ENCODE results near the gene SH2D7.
A peak's percentile ranks its signal among the peaks of the same experiment; 100 is the strongest.

The SH2D7 gene

DNA sequence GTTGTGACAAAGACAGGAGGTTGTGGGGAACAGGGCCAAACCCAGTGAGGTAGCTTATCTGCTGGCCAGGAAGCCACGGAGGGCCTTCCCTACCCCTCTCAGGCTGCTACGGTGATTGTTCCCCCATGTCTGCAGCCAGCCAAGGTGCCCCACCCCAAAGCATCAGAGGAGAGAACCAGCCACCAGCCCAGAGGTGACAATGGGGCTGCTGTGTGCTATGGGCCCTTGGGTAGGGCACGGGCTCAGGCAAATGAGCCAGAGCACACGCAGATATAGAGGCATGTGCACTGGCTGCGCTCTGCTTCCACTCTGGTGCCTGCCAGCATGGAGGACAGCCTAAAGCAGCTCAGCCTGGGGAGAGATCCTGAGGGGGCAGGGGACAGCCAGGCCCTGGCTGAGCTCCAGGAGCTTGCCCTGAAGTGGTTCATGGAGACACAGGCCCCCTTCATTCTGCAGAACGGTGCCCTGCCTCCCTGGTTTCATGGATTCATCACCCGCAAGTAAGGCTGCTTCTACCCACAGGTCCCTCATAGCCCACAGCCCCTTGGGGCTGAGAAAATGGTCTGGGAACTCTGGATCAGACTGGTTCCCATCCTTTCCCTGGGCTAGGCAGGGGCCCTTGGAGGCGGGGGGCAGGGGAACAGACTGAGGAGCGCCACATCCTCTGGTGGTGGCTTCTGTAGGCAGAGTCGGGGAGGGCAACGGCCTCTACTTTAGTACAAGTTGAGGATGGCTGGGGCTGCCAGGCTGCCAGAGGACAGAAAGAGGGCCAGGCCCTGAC is at the start of gene SH2D7:
Gene SH2D7 (plus strand): TSS at position 301 of the 781 bp plus-strand sequence. CDS start 24 bp downstream, at position 325.
- no peak for DNase-seq

DNA sequence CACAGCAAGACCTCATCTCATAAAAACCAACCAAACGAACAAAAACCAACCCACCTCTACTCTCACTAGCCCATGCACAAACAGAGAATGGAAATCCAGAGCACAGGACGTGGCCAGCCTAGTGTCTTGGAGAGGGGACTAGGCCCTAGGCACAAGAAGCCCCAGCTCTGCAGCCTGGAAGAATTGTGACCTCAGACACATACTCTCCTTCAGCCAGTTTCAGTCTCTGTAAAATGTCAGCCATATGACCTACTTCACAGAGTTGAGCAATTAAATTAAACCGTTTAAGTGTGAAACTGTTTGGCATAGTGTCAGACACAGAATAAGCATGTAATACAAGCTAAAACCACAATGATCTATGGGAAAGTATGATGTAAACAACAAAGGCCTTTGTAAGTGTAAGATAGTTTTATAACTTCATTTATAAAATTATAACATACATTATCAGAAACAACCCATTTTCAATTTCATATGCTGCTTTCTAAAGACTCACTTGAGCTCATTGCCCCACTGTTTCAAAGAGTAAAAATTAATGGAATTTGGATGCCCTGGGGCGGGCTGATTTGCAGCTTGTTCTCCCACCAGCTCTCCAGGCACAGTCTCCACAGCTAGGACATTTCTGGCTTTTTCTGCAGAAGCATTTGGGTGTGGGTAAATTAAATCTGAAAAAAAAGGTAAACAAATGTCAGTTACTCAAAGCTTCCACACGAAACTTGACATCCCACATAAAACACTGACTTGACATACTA is 47.8 kb upstream of the SH2D7 start:
- no peak for DNase-seq

DNA sequence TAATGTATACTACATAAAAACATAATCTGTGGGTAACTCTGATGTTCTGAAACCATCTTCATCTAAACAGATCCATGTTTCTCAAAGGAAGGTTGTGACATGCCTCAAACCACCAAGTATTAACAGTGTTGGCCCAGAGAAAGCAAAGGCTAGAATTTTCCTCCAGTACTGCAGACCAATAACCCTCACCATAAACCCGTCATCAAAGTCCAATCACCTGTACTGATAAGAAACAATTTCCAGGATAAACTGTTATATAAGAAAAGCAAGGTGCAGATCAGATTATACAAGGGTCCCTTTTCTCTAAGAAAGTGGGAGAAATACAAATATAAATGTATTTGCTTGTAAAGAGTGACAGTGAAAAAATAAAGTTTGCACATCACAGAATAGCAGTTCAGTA is 47.2 kb upstream of the SH2D7 start:
- DNase-seq, result no peak

DNA sequence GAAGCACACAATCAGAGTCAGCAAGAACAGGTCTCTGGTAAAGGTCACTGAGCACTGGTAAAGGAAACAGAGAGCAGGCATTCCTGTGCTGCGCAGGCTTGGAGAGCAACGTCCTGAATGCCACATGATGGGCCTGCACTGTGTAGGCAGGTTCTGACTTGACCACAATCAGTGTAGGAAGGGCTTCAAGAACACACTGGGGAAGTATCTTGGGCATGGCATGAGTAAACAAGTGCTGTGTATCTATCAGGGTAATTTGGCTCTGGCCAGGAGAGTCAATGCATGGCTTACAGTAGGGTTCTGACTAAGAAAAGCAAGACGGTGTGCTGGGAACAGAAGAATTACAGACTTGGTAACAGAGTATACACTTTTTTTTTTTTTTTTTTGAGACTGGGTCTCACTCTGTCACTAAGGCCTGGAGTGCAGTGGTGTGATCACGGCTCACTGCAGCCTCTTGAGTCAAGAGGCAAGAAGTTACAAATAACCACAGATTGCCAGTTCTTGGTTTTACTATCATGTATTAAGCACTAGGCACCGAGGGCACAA is 45.5 kb upstream of the SH2D7 start:
- no peak for DNase-seq

DNA sequence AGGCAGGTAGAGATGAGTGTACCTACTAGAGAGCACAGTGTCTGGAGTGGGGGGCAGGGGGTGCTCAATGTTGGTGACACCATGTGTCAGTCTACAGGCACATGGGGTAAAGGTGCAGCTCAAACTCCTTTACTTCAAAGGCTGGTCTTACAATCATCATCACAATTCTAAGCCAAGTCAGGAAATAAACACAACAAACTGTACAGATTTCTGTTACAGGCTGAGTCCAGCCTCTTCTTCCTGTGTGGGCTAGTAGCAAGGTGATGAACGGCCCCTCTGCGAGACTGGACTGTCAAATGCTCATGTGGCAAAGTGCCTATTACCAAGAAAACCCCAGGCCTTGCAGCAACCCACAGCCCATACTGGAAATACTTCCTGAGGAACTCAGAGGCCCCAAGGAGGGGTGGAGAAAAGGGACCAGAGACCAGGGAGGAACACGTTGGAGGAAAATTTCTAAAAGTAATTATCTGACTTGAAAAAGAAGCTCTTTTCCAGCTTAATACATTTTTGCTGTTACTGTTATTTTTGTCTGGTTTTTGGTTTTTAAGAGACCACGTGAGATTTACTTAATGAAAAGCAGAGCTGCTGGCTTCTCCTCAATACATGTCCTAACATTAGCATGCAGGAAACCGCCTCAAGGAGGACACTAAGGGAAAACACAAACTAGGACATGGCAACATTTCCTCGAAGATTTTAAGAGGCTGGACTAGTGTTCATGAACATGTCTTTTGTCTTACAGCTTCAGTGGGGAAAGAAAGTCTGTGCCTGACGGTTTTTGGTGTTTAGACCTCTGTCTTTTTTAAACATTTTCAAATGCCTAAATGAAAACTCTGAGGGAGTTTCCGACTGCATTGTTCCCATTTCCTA is 44.4 kb upstream of the SH2D7 start:
- no peak for DNase-seq

DNA sequence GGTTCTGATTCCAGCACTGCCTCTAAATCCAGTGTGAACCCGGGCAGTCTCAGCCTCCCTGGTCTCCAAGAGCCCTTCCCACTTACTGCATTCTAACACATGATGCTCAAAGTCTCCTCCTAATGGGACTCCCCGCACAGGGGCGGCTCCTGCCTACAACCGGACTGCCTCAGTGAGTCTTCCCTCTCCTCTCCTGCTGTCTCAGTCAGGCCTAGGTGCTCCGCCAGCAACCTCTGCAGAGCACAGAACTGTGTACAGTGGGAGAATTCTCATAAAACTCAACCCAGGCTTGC is 43.8 kb upstream of the SH2D7 start:
- no peak for DNase-seq

DNA sequence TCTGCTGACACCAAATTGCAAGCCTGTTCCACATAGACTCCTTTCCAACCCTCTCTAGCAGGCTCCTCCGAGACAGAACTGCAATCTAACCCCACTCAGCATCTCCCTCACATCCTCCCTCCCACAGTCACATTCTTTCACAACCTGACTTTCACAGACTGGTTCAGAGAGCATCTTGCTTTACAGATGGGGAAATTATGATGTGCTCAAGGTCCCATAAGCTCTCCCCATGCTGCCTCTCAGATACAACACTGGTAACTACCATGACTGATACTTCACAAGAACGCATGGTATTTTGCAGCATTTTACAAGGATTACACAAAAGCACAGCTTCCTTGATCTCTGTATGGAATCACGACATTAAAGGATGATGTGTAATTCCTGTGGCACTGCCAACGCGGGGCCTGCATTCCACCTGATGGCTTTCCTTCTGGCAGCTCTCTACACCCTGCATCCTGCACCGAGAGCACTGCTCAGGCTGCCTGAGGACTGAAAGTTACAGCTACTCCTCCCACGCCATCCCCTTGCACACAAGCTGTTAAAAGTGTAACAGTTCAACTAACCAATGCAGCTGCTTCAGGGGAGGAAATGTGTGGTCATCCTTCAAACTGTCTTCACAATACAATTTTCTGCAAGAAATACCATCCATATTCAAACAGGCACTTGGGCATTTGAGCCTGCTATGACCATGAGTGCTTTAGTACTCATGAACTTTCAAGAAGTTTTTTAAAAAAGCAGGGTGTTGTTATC is 42.5 kb upstream of the SH2D7 start:
- no peak for DNase-seq

DNA sequence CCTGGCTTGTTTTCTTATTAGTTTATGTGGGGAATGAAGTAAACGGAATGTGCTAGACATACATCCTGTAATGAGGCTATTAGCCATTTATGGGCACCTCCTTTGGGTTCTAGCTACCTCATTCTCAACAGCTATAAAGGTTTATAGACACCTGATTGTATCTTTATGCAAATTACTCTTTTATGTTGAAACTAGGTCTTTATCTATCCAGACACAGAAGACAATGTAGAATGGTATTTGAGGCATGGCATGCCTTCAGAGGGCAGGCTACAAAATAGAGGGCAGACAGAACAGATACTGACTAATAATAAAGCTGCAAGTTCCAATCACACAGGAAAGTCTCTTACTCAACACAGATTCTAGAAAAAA is 41.9 kb upstream of the SH2D7 start:
- DNase-seq, result peak; percentile 73

DNA sequence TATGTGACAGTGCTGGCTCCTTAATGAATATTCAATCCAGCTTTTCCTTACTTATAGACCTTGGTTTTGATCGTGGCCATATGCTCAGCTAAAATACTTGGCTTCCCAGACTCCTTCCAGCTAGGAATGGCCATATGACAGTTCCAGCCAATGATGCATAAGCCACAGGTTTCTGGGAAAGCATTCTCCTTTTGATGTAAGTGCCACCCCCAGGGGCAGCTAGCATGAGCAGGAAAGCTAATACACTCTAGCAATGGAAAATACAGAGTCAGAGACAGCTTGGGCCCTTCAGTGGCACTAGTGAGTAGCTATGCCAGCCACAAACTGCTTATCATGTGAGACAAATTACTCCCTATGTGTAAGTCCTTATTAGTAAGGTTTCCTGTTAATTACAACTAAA is 41.5 kb upstream of the SH2D7 start:
- no peak for DNase-seq

DNA sequence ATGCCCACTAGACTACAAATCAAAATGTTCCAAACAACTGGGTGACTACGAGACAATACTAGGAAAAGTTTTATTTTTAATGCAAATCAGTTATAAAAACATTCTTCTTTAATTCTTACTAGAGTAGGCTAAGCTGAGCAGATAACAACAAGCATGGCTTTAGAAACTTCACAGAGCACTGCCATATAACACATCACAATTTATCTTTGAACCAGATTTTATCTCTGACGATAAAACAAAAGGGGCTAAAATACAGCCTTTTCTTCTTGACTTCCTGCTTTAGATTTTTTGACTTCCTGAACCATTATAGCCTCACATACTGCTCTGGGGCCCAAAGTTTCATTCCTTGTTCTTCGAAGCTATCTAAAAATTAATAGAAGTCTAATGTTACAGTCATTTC is 40.8 kb upstream of the SH2D7 start:
- no peak for DNase-seq

DNA sequence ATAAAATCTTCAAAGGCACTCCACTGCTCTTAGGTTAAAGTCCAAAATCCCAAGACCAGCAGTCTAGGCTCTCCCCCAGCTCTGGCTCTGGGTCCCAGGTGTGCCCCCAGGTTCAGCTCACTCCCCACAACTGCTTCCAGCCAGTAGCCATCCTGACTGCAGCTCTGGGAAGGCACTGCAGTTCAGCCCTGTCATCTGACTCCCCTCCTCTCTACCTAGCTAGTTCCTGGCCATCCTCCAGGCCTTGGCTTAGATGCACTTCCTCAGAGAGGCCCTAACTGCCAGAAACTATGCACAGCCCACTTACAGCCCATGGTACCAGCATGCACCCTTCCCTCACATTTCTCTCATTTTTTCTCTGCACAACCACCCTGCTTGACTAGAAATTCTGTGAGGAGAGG is 40.4 kb upstream of the SH2D7 start:
- DNase-seq, result no peak

DNA sequence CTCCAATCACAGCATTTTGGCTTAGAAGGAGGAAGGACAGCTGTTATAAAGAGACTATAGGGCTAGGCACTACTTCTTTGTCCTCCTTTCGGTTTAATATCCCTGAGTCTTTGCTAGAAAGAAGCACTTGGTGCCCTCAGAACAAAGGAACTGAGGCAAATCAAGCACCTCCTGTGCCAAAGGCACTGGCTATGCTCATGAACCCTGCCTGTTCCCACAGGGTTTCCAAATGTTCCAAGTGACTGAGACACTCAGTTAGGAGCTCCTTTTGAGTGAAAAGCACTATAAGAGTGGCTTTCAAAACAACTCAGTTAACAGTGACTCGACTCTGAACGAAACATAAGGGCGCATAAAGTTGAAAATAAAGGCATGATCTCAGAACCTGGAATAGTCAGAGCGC is 39.8 kb upstream of the SH2D7 start:
- DNase-seq, result no peak

DNA sequence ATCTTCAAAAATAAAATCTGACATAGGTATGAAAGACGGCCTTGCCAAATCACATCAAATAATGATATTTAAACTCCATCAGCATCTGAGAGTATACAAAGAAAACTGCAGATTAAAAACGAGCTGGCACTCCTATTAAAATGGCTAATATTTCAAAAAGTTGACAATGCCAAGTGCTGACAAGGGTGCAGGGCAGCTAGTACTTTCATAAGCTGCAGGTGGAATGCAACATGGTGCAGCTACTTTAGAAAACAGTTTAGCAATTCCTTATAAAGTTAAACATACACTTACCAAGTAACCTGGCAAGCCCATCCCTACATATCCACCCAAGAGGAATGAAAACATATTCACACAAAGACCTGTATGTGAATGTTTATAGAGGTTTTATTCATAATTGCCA is 37.8 kb upstream of the SH2D7 start:
- DNase-seq, result no peak

DNA sequence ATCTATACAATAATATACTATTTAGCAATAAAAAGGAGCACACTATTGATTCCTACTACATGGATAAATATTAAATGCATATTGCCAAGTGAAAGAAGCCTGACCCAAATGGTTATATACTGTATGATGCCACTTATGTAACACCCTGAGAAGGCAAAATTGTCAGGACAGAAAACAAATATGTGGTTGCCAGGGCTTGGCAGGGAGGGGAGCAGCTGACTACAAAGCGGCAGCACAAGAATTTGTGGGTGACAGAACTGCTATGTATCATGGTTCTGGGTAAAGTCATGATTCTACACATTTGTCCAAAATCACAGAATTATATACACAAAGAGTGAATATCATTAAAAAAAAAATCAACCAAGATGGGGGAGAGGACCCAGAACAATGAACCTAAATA is 37.4 kb upstream of the SH2D7 start:
- DNase-seq, result no peak

DNA sequence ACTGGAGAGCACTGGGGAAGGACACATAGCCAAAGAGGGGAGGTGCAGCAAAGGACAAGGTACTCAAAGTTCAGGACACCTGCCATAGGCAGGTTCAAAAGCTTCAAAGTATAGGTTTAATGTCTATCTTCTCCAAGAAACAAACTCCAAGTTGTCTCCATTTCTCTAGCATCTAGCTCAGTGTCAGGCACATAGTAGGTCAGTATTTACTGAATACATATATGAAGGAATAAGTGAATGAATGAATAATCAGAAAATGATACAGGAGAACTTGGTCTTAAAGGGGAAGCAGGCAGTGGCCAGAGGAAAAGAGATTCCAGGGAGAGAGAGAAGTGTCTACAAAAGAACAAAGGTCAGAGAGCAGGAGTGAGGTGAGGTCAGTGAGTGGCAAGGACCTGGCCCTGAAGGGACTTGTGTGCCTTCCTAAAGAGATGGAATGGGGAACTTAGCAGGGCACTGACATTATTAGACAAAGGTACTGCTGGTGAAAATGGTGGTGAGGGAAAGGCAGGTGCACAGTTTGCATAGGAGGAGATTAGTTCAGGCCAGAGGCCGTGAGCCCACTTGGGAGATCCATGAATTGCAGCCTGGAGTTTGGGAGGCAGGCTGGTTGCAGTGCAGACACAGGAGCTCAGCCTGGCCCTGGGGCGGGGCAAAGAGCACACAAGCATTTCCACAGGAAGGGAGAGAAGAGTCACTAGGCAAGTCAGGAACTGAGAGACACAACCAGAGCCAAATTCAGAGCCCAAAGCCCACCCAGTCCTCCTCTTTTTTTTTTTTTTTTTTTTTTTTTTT is 36.2 kb upstream of the SH2D7 start:
- DNase-seq, result peak; percentile 51

DNA sequence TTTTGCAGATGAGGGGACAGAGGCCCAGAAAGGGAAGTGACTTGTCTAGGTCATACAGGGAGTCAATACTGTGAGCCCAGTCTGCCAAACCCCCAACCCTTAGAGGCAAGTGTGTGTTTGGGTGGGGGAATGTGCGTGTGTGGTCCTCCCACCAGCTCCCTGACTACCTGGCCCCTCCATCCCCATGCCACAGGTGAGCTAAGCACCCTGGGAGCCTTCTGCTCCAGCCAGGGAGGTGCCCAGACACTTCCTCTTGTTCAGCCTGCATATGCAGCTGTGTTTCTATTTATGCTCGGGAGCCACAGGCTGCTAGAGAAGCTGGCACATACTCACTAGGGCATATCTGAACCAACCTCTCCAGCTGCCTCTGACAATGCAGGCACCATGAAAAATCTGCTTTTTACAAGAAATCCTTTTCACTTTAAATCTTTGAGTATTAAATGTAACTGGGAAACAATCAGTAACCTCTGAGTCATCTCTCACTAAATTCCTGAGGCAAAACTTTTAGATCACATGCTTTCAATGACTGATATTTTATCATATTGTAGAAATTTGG is 35.6 kb upstream of the SH2D7 start:
- no peak for DNase-seq

DNA sequence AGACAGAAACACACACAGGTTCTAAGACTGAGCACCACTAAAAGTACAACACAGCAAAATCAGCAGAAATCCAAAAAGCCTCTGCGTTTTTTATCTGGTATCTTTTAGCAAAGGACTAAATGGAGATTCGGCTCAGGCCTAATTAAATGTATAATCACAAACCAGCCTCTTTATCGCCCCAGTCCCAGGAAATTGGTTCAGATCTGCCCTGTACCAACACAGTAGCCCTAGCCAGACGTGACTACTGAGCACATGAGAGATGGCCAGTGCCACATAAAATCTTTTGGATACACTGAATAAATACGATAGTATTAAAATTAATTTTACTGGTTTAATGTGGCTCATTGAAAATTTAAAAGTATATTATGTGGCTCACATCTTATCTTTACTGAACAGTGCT is 34.6 kb upstream of the SH2D7 start:
- DNase-seq, result no peak

DNA sequence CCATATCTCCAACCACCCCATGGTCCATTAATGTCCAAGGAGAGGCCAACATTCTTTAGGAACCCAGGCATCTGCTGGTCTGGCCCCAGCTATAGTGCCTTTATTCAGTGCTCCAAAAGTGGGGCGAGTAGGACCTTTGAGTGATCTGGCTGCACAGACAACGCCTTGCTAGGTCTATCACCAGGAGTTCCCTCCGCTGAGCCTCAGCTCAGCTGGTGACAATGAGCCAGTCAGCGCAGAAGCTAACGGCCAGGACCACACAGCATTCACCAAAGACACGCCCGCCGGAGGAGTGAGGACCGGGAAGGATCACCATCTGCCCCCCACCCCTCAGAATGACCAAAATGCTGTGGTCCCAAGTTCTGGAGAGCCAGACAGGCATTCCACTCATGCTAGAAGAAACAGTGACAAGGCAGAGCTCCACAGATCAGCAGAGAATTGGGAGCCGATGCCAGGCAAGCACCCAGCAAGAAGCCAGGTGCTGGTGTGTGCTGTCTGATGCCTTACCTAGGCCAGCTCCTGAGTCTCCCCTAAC is 33.9 kb upstream of the SH2D7 start:
- no peak for DNase-seq

DNA sequence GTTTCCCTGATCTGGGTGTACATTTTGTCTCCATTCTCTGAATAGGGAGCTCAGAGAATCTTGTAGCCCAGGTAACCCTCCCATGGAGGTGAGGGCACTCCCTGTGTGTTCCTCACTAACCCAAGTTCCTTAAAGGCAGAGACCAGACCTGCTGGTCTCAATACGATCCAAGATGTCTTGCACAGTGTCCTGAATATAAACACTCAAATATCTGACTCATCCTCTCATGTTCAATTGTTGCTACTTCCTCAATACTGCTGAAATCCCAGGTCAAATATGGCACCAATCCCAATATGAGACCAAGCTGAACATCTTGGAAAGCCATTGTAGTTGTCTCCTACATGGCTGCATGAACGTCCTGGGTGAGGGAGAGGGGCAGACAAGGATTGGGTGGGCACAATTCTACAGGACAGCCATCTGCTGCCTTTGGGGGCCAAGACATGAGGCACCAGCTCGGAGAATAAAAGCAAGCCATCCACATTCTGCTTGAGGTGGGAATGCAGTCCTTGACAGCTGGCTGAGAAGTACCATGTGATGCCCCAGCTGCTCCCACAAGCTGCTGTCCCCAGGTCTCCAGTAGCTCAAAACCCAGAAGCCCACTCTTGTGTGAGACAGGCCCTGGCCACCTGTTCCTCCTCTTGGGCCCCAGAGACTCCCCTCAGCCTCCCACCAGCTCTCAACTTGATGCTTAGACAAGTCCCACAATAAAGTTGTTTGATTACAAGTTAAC is 33.1 kb upstream of the SH2D7 start:
- DNase-seq, result no peak

DNA sequence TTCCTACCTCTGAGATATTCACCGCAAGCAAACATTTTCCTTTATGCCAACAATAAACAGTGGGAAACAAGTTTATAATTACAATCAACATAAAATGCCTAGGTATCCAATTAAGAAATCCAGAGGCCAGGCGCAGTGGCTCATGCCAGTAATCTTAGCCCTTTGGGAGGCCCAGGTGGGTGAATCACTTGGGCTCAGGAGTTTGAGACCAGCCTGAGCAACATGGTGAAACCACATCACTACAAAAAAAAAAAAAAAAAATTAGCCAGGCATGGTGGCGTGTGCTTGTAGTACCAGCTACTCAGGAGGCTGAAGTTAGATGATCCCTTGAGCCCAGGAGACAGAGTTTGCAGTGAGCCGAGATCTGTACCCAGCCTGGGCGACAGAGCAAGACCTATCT is 32.1 kb upstream of the SH2D7 start:
- DNase-seq, result no peak

DNA sequence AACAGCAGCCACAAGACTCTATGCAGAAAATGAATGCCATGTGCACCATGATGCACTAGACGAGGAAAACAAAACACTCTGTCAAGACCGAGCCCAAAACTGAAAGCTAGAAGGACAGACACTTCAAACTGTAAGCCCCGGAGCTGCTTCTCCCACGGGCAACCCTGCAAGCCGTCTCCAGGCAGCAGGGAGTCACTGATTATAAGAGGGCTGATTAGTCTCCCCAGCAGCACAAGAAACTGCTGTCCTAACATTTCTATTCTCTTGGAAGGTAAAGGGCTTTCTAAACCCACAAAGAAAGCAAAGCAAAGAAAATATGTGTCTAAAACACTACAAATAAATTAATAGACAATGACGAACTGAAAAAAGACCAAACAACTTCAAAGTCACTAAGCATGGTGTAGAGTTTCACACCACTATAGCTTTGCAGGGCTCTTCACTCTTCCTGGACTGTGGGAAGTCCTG is 30.4 kb upstream of the SH2D7 start:
- no peak for DNase-seq
